Stimulated activated CD4-positive, alpha-beta T cell treated with anti-CD3 and anti-CD28 coated beads, Interleukin-1b, Interleukin-23, amount 100 ng/mL, for 24 hours (primary cell): ENCODE measurements around the gene VKORC1.
A peak's percentile ranks its signal among the peaks of the same experiment; 100 is the strongest.
"Not testable (repeated sequence)": the region's sequence is repeated elsewhere in the genome, so short reads cannot be mapped to it uniquely, and the experiment has no call there.

Experiments used
- DNase-seq, 4 experiments: peaks; one replicate each; pipeline ENCODE4 v3.0.0-alpha.2; 2020; ENCODE audit warnings: low read depth in 4 of 4, low spot score in 1 of 4

Gene VKORC1

DNA sequence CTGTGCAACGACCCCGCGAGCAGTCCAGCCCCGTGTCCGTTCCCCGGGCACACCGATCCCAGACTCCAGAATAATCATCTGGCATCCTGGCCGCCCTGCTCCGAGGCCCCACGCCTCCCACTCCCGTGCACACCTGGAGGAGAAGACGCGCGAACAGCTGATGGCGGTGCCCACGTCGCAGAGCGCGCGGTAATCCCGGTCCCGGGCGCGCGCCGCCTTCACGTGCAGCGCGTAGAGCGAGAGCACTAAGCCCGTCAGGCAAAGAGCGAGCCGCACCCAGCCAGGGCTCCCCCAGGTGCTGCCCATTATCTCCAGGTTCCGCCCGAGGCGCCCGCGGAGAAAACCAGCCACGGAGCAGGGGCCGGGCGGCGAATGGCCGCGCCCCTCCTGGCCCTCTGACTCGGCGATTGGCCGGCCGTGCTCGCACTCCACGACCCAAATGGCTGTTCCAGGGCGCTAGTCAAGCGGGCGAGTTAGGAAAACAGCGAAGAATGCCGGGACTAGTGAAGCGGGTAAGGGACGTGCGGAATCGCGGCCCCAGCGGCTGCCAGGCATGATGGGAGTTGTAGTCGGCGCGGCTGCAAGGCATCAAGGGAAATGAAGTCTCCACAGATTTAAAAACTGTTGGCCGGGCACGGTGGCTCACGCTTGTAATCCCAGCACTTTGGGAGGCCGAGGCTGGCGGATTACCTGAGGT, at the start of gene VKORC1:
Gene VKORC1 (minus strand): TSS at position 374 of the 697 bp plus-strand sequence. CDS start 68 bp downstream, at position 306.
- DNase-seq, result peak; percentile 77 to 89 (median 80)

DNA sequence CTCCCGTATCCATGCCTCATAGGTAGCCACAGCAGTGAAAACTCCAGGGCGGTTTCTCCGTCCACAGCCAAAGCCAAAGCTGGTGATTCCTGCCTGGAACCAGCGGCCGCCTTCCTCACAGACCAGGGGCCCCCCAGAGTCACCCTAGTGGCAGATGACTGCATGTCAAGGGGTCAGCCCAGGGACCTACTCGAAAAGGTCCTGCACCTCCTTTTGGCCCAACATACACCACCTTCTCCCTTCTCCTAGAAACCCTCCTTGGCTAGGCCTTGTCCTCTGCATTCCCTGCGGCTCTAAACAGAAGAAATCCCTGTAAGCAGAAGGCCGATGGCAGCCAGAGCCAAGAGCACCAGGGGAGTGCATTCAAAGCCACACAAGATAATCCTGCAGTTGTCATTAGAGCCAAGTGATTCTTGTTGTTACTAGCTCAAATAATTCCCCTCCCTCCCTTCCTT, 49.1 kb upstream of the VKORC1 start:
- DNase-seq, result no peak

- DNase-seq, result no peak
Observed at GRCh38 chr16:31143011-31143693, 48.6 kb upstream of the VKORC1 start.

- peak; percentile 93 to 98 (median 98) for DNase-seq
Observed at GRCh38 chr16:31142109-31143010, 47.8 kb upstream of the VKORC1 start.

GRCh38 chr16:31141489-31142108, 47.0 kb upstream of the VKORC1 start:
- DNase-seq, result no peak

DNA sequence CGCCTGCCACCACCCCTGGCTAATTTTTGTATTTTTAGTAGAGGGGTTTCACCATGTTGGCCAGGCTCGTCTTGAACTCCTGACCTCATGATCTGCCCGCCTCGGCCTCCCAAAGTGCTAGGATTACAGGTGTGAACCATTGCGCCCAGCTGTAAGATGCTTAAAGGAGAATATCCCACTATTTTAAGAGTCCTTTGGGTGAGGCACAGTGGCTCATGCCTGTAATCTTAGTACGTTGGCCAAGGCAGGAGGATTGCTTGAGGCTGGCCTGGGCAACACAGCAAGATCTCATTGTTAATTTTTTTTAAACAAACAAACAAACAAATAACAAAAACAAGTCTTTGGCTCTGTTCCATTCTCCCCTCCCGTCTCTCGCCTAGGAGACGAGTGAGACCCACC, 46.5 kb upstream of the VKORC1 start:
- DNase-seq, result not testable (repeated sequence)

DNA sequence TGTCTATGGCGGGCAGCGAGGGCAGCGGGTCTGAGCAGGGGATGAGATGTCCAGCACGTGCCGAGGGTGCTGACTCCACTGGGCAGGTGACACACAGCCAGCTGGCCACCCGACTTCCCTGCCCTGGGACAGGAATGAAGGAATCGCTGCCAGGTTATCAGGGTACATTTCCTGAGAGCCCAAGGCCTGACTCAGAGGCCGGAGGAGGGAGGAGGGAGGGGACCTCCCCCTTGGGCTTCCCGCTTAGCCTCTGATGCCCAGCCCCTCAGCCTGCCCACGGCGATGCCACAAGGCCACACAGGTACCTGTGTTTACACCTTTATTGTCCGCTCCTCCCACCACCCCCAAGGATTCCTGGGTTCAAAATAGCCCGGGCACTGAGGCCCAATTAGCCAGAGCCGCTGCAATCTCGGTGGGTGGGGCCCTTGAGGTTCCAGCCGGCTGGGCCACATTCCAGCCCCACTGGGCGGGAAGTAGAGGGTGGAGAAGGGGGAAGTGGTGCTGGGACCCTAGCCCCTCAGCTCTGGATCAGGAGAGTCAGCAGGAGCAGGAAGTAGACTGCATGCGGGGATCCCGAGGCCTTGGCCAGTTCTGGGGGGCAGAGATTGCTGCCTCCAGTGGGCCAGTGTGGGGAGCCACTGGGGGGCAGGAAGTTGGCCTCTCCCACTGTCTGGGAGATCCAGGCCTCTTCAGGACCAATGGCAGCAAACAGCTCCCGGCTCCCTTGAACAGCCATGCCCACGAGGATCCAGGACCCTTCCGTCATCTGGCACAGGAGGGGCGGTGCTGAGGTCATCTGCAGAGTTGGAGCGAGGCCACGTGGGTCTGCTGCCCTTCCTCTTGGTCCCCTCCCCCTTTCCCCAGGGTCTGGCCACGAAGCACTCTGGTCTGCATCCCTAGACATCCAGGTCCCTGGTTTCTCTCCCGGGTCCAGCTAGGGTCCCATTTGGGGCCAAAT, 44.3 kb upstream of the VKORC1 start:
- no peak for DNase-seq

- not testable (repeated sequence) for DNase-seq
Observed at GRCh38 chr16:31136822-31137499, 42.4 kb upstream of the VKORC1 start.

DNA sequence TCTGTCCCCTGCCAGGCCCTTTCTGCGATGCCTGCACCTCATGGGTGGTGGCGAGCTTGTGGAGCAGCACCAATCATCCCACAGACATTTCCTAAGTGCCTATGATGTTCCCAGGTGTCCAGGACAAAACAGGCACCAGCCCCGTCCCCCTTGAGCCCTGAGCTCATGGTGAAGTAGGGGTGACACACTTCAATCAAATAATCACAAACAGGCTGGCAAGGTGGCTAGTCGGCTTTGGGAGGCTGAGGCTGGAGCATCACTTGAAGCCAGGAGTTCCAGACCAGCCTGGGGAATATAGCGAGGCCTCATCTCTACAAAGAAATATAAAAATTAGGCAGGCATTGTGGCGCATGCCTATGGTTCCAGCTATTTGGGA, 41.7 kb upstream of the VKORC1 start:
- no peak for DNase-seq

- no peak for DNase-seq
Observed at GRCh38 chr16:31135535-31136286, 41.1 kb upstream of the VKORC1 start, which contains the start of gene PRSS8. Gene PRSS8 (minus strand): TSS chr16:31135727. CDS start chr16:31135498, 229 bp downstream.

DNA sequence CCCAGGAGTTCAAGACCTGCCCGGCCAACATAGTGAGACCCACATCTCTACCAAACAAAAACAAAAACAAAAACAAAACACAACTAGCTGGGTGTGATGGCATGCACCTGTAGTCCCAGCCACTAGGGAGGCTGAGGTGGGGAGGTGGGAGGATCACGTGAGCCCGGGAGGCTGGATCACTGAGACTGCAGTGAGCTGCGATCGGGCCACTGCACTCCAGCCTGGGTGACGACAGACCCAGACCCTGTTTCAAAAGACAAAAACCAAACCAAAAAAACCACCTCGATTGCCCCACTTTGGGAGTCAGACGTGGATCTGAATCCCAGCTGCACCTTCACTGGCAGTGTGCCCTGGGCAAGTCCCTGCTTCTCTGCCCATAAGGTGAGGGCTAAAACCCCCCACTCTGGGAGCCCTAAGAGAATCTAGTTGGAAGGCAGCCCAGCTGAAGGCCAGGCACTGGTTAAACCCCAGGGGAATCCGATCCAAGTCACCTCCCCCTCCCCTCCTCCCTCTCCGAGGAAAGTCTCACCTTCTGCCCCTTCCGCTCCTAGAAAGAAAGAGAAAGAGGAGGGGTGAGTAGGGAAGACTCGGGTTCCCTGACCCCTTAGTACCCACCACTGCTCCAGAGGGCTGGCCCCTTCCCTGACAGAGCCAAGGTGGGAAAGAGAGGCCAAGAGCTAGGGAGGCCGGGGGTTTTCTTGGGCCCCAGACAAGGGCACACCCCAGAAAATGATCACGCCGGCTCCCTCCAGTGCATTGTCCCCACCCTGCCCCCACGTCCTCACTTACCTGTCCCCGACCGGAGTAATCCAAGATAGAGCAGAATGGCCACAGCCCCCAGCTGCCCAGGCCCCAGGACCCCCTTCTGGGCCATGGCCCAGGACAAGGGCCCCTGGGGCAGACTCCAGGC, 40.3 kb upstream of the VKORC1 start:
- DNase-seq, result no peak

DNA sequence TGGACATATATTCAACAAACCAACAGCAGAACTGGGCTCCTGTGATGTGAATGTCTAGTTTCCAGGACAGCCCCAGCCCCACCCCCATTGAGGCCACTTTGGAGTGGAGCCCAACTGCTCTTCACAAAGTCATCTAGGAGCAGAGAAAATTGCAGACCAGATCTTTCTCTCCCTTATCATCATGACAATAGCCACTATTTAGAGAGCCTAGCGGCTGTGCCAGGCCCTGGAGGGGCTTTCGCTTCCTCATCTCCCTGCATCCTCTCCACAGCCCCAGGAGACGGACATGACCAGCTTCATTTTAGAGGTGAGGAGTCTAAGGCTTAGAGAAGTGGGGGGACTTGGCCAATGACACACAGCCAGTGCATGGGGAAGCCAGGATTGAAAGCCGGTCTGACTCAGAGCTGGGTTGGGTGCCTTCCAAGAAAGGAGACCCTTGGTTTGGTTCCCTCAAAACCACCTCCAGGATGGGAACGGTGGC, 39.5 kb upstream of the VKORC1 start:
- no peak for DNase-seq

DNA sequence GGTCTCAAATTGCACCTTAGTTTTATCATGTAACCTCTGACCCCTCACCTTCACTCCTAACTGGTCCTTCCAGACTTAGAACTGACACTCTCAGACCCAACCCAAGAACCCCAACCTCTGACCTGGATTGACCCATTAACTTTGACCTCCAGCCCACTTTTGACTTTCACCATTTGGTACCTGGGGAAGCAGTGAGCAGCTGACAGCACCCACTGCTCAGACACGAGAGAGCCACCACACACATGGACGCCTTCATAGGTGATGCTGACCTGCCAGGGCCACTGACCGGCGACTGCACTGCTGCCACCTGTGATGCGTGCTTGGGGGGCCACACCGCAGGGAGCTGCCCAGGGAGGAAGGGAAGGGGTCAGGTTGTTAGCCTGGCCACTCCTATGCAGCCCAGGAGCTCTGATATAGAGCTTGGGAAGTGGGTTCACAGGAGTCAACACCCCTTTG, 38.5 kb upstream of the VKORC1 start:
- DNase-seq, result no peak

- DNase-seq, result no peak
Observed at GRCh38 chr16:31132303-31132979, 37.8 kb upstream of the VKORC1 start.

DNA sequence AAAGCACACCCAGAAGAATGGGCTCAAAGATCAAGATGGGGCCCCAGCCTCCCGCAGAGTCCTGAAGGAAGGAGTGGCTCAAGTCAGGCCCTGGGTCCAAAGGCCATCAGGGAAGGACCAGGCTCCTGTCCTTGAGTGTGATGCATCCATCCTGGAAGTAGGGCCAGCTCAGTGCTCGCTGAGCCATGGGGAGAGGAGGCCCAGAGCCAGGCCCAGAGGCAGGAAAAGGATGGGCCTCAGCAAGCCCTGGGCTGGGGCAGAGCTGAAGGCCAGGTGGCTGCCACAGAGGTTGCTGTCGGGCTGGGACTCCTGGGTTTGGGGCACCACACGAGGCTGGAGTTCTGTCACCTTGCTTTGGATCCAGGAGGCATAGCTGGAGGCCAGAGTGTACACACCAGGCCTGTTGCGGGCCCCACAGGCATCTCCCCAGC, 37.3 kb upstream of the VKORC1 start:
- no peak for DNase-seq

DNA sequence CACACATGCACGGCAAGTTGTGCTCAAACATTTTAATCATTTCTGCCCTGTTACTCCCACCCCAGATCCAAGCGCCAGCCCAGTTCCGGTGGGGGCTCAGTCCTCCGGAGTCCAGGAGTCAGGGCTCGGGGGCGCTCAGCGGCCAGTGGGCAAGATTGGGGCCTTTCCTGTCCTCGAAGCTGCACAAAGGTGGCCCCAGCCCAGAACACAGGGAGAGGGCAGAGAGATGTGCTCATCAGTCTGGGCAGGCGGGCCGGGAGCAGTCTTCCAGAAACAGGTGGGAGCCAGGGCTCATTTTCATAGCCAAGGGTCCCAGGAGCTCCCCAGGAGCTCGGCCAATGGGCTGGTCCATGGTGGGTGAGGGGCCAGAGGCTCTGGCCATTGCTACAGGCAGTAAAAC, 36.8 kb upstream of the VKORC1 start:
- no peak for DNase-seq

GRCh38 chr16:31130899-31131298, 36.3 kb upstream of the VKORC1 start:
- DNase-seq, result no peak
